Limb (tissue), 2 donors: ENCODE data around the gene PXYLP1.
A peak's percentile ranks its signal among the peaks of the same experiment; 100 is the strongest.

Experiments
- DNase-seq, 2 donors: peaks; one replicate each; pipeline ENCODE4 v3.0.0-alpha.2; 2016; ENCODE audit errors: extremely low spot score in 2 of 2

The PXYLP1 gene

GRCh38 chr3:141228395-141228794 is 3.2 kb upstream of the PXYLP1 start:
- no peak for DNase-seq

GRCh38 chr3:141229132-141229531 is 2.5 kb upstream of the PXYLP1 start:
- DNase-seq, result no peak

- no peak for DNase-seq
Measured at GRCh38 chr3:141230293-141230692, 1.3 kb upstream of the PXYLP1 start.

- peak in 1 of 2 donors; percentile 73 for DNase-seq
Measured at GRCh38 chr3:141231952-141232823, 563 bp downstream of the PXYLP1 start.

- no peak for DNase-seq
Measured at GRCh38 chr3:141233457-141234161, 2.0 kb downstream of the PXYLP1 start.

- DNase-seq, result no peak
Measured at GRCh38 chr3:141234283-141234682, 2.7 kb downstream of the PXYLP1 start.

- DNase-seq, result no peak
Measured at GRCh38 chr3:141235661-141236171, 4.1 kb downstream of the PXYLP1 start.

GRCh38 chr3:141236361-141236760 is 4.7 kb downstream of the PXYLP1 start:
- DNase-seq, result no peak

GRCh38 chr3:141237701-141238521 is 6.3 kb downstream of the PXYLP1 start:
- DNase-seq, result no peak

- DNase-seq, result no peak
Measured at GRCh38 chr3:141239511-141240281, 8.1 kb downstream of the PXYLP1 start.

- DNase-seq, result no peak
Measured at GRCh38 chr3:141240286-141240685, 8.7 kb downstream of the PXYLP1 start.

- no peak for DNase-seq
Measured at GRCh38 chr3:141240687-141241615, 9.3 kb downstream of the PXYLP1 start.

GRCh38 chr3:141241616-141242376 is 10.2 kb downstream of the PXYLP1 start:
- DNase-seq, result peak; percentile 25 to 44

- DNase-seq, result peak in 1 of 2 donors; percentile 18
Measured at GRCh38 chr3:141242377-141243092, 10.9 kb downstream of the PXYLP1 start.

- DNase-seq, result peak in 1 of 2 donors; percentile 9
Measured at GRCh38 chr3:141243271-141243707, 11.7 kb downstream of the PXYLP1 start.

GRCh38 chr3:141246224-141246957 is 14.8 kb downstream of the PXYLP1 start:
- peak in 1 of 2 donors; percentile 14 for DNase-seq

- DNase-seq, result peak in 1 of 2 donors; percentile 10
Measured at GRCh38 chr3:141246958-141247301, 15.3 kb downstream of the PXYLP1 start.

- peak in 1 of 2 donors; percentile 6 for DNase-seq
Measured at GRCh38 chr3:141248064-141248463, 16.4 kb downstream of the PXYLP1 start.
